Measurements from ENCODE around the gene BID.

Gene BID

DNA sequence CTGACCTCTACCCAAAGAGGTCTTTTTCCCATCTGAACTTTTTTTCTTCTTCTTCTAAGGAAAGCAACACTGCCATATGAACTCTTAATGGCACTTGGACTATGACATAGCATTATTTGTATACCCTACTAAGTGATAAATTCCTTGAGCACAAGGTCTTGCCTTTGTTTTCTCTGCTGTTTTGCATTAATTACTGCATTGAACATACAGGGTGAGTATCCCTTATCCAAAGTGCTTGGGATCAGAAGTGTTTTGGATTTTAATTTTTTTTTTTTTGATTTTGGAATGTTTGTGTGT, 48.8 kb downstream of the BID start:
- DNase-seq (ENCODE audit: low read depth, low spot score), result no peak
- CTCF ChIA-PET, result interaction anchor here (3.4 kb wide), 1 partner anchor 167 kb away, joined by 10 read pairs; no protein-coding TSS in a partner anchor
- TF ChIP-seq, protein P1, sequence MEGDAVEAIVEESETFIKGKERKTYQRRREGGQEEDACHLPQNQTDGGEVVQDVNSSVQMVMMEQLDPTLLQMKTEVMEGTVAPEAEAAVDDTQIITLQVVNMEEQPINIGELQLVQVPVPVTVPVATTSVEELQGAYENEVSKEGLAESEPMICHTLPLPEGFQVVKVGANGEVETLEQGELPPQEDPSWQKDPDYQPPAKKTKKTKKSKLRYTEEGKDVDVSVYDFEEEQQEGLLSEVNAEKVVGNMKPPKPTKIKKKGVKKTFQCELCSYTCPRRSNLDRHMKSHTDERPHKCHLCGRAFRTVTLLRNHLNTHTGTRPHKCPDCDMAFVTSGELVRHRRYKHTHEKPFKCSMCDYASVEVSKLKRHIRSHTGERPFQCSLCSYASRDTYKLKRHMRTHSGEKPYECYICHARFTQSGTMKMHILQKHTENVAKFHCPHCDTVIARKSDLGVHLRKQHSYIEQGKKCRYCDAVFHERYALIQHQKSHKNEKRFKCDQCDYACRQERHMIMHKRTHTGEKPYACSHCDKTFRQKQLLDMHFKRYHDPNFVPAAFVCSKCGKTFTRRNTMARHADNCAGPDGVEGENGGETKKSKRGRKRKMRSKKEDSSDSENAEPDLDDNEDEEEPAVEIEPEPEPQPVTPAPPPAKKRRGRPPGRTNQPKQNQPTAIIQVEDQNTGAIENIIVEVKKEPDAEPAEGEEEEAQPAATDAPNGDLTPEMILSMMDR (IDR thresholded peaks at IDR 0.05; ENCODE audit: insufficient read depth, low read length, missing control alignments), result no peak
- no peak overlapping the region for H3K4me3 ChIP-seq (ENCODE audit: low read depth, low read length)
- POLR2A ChIA-PET, result no interaction called here

DNA sequence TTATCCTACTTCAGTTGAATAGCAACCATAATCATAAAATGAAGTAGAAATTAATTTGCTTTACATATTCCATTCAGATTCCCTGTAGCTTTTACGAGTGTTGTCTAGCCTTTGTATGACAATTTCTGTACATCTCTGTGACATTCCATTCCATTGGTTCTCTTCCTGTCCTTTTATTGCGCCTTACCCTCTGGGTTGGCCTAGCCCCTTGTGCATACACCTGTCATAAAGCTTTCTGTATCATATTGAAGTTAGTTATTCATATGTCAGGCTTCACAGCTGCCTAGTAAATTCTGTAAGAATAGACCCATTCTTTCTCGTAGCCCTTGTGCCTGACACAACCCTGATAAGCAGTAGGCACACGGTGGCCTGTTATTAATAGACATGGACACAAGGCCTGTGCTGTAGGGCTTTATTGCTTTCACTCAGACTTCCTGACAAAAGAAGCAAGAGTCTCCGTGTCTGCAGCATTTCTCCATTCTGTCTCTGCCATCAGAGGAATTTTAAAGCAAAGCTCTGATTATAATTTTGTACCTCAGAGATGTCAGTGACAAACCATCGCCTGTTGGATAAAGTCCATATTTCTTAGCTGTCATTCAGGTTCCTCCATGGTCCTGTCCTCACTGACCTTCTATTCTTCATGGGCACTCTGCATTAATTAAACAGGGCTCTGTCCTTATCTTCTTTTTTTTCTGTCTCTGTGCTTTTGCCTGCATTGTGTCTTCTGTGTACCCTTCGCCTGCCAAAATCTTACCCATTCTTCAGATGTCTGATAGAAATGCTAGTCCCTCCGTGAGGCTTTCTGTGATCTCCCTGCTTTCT, 49.4 kb downstream of the BID start:
- POLR2A ChIA-PET, result no interaction called here

DNA sequence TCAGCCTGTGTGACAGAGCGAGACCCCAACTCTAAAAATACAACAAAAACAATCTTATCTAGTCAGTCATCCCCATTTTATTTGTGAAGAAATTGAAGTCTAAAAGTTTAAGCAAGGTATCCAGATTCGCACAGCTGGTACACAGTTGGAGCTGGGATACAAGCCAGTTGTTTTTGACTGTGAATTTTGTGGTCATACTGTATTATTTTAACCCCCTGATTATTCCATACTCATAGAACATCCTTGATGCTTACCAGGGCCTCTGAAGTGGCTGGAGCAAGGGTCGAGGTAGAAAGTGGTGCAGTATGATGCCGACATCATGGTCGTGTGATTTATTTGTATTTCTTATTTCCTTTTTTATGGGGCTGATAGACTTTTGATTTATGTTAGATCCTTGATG, 50.0 kb downstream of the BID start:
- CTCF ChIA-PET, result interaction anchor here (1.0 to 3.4 kb wide), 2 partner anchors 18 to 165 kb away, joined by 5 to 10 read pairs; no protein-coding TSS in a partner anchor
- no peak overlapping the region for H3K4me3 ChIP-seq (ENCODE audit: low read depth, low read length)
- TF ChIP-seq, protein P1 (IDR thresholded peaks at IDR 0.05; ENCODE audit: insufficient read depth, low read length, missing control alignments), result no peak
- DNase-seq (ENCODE audit: low read depth, low spot score), result no peak
- POLR2A ChIA-PET, result no interaction called here

More for the DNA sequence above, 49.4 kb downstream of the BID start:
- H3K4me3 ChIP-seq (ENCODE audit: low read depth, low read length), result no peak overlapping the region
- TF ChIP-seq, protein P1 (IDR thresholded peaks at IDR 0.05; ENCODE audit: insufficient read depth, low read length, missing control alignments), result no peak
- no peak for DNase-seq (ENCODE audit: low read depth, low spot score)
- CTCF ChIA-PET, result interaction anchor here (1.0 to 3.4 kb wide), 2 partner anchors 18 to 166 kb away, joined by 5 to 10 read pairs; no protein-coding TSS in a partner anchor

DNA sequence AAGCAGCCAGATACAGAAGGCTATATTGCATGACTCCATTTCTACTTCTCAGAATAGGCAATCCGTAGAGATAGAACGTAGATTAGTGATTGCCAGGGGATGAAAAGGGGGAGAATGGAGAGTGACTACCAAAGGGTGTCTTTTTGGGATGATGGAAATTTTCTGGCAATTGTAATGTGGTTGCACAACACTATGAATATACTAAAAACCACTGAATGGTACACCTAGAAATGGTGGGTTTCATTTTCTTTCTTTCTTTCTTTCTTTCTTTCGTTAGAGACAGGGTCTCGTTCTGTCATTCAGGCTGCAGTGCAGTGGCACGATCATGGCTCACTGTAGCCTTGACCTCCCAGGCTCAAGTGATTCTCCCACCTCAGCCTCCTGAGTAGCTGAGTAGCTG, 54.4 kb downstream of the BID start:
- no peak for DNase-seq (ENCODE audit: low read depth, low spot score)
- H3K4me3 ChIP-seq (ENCODE audit: low read depth, low read length), result no peak overlapping the region
- POLR2A ChIA-PET, result no interaction called here
- CTCF ChIA-PET, result no interaction called here
- TF ChIP-seq, protein P1 (IDR thresholded peaks at IDR 0.05; ENCODE audit: insufficient read depth, low read length, missing control alignments), result no peak

DNA sequence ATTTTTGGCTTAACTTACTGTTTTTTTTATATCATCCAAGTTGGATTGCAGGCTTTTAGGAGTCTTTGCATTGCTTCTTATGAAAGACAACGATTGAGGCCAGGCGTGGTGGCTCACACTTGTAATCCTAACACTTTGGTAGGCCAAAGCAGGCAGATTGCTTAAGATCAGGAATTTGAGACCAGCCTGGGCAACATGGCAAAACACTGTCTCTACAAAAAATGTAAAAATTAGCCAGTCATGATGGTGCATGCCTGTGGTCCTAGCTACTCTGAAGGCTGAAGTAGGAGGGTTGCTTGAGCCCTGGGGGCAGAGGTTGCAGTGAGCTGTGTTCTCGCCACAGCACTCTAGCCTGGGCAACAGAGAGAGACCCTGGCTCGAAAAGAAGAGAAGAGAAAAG, 56.6 kb downstream of the BID start:
- TF ChIP-seq, protein P1 (IDR thresholded peaks at IDR 0.05; ENCODE audit: insufficient read depth, low read length, missing control alignments), result no peak
- ChIA-PET POLR2A (no interaction called here), CTCF (no interaction called here)
- no peak overlapping the region for H3K4me3 ChIP-seq (ENCODE audit: low read depth, low read length)
- DNase-seq (ENCODE audit: low read depth, low spot score), result no peak

DNA sequence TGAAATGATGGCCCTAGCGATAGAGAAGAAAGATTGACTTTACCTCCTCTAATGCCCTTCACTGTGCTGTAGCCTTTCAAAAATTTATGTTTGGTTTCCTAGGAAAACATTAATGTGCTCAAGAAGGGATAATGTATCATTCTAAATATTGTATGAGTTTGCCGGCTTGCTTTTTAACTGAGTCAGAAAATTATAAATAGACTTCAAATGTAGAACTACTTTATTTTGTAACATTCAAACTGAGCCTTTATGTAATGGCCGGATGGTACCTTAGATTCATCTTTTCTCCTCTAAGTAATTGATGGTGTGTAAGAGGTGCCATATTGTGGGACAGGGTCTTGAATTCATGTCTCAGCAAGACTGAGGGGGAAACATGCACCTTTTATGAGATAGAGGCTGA, 57.7 kb downstream of the BID start:
- no peak overlapping the region for H3K4me3 ChIP-seq (ENCODE audit: low read depth, low read length)
- no peak for DNase-seq (ENCODE audit: low read depth, low spot score)
- ChIA-PET CTCF (no interaction called here), POLR2A (no interaction called here)
- TF ChIP-seq, protein P1 (IDR thresholded peaks at IDR 0.05; ENCODE audit: insufficient read depth, low read length, missing control alignments), result no peak
